Right ventricle myocardium superior (tissue), 1 donor: ENCODE measurements around the gene SARDH. TPM values are rescaled to one million over a fixed set of nuclear protein-coding genes. Genes with fewer than 3 reads are reported as not detected.

Source experiments
- ATAC-seq: fragments of 200-7000 bp; cut with Tn5 transposase; one replicate; pipeline ENCODE4 v1.9.1; 2020; ENCODE audit warnings: mild to moderate bottlenecking; ENCODE audit not compliant: poor library complexity
- DNase-seq: peaks from one replicate; pipeline ENCODE4 v3.0.0-alpha.2; 2020
- intact Hi-C: fragments of 100-400 bp; cut with DNase I; formaldehyde crosslinking; loops from one replicate; pipeline ENCODE4 v1.11.2; 2022
- long read RNA-seq: library from polyadenylated mRNA; unstranded; transcript quantifications from one replicate; pipeline ENCODE4 v2.0.0, GENCODE V29; 2021
- total RNA-seq: library from RNA; stranded (reverse); fragmentation: NEBNext Ultra II Directional; extraction: Animal tissue kit (Norgen Biotek cat#: 25700); gene quantifications from one replicate; pipeline ENCODE4 v1.2.1, GENCODE V29; 2021
- donor health status: DM: no; HTN: yes; CAD: no; lungs with severe emphysema.

SARDH gene
- total RNA-seq = 0.94 TPM
- long read RNA-seq, partial matches to known transcripts = 1 of 3 reads
- long read RNA-seq, other reads (novel, unspliced or antisense) = 0 of 3 reads

GRCh38 chr9:133737774-133738639, at the start of gene SARDH:
Gene SARDH (minus strand): TSS chr9:133738352. CDS start chr9:133734173, 4,179 bp downstream.
- intact Hi-C loops = no loop called here
- ATAC-seq (peak; percentile 79), DNase-seq (peak; percentile 74)

- intact Hi-C loops = no loop called here
- ATAC-seq (peak; percentile 61), DNase-seq (no peak)
Observed at GRCh38 chr9:133787754-133788025, 49.5 kb upstream of the SARDH start.

- intact Hi-C loops = no loop called here
- no peak for ATAC-seq
- DNase-seq = no peak
Observed at GRCh38 chr9:133786907-133787753, 49.0 kb upstream of the SARDH start.

- ATAC-seq (no peak), DNase-seq (no peak)
- intact Hi-C loops = no loop called here
Observed at GRCh38 chr9:133786371-133786753, 48.2 kb upstream of the SARDH start.

GRCh38 chr9:133785753-133786370, 47.7 kb upstream of the SARDH start:
- DNase-seq = no peak
- no peak for ATAC-seq
- intact Hi-C loops = no loop called here

- ATAC-seq (no peak), DNase-seq (no peak)
- intact Hi-C loops = loop anchor here (5.0 kb wide), 1 partner anchor 317 kb away; no protein-coding TSS in a partner anchor
Observed at GRCh38 chr9:133784731-133785561, 46.8 kb upstream of the SARDH start.

GRCh38 chr9:133783331-133783731, 45.2 kb upstream of the SARDH start:
- no peak for DNase-seq
- intact Hi-C loops = loop anchor here (5.0 kb wide), 1 partner anchor 319 kb away; no protein-coding TSS in a partner anchor
- no peak for ATAC-seq

- intact Hi-C loops = loop anchor here (5.0 kb wide), 1 partner anchor 320 kb away; no protein-coding TSS in a partner anchor
- ATAC-seq = peak; percentile 78
- DNase-seq = peak; percentile 81
Observed at GRCh38 chr9:133782157-133783130, 44.3 kb upstream of the SARDH start.

- DNase-seq (no peak), ATAC-seq (no peak)
- intact Hi-C loops = loop anchor here (5.0 kb wide), 1 partner anchor 321 kb away; no protein-coding TSS in a partner anchor
Observed at GRCh38 chr9:133781828-133782135, 43.6 kb upstream of the SARDH start.

- intact Hi-C loops = loop anchor here (5.0 kb wide), 1 partner anchor 321 kb away; no protein-coding TSS in a partner anchor
- no peak for DNase-seq
Observed at GRCh38 chr9:133780962-133781827, 43.0 kb upstream of the SARDH start.

GRCh38 chr9:133780404-133780945, 42.3 kb upstream of the SARDH start:
- ATAC-seq (no peak), DNase-seq (peak; percentile 22)
- intact Hi-C loops = loop anchor here (5.0 kb wide), 1 partner anchor 322 kb away; no protein-coding TSS in a partner anchor

More at GRCh38 chr9:133780962-133781827, 43.0 kb upstream of the SARDH start:
- ATAC-seq = no peak

GRCh38 chr9:133779516-133780403, 41.6 kb upstream of the SARDH start:
- intact Hi-C loops = loop anchor here (5.0 kb wide), 1 partner anchor 323 kb away; no protein-coding TSS in a partner anchor
- no peak for ATAC-seq
- DNase-seq = peak; percentile 33

GRCh38 chr9:133779081-133779480, 40.9 kb upstream of the SARDH start:
- no peak for ATAC-seq
- intact Hi-C loops = no loop called here
- DNase-seq = peak; percentile 12

- DNase-seq = peak; percentile 24
- ATAC-seq = no peak
- intact Hi-C loops = no loop called here
Observed at GRCh38 chr9:133778336-133779013, 40.3 kb upstream of the SARDH start.
